ENCODE measurements around the gene GDPD5.

GRCh38 chr11:75490221-75491181 lies 35.2 kb downstream of the GDPD5 start:
- TF ChIP-seq, protein P1, sequence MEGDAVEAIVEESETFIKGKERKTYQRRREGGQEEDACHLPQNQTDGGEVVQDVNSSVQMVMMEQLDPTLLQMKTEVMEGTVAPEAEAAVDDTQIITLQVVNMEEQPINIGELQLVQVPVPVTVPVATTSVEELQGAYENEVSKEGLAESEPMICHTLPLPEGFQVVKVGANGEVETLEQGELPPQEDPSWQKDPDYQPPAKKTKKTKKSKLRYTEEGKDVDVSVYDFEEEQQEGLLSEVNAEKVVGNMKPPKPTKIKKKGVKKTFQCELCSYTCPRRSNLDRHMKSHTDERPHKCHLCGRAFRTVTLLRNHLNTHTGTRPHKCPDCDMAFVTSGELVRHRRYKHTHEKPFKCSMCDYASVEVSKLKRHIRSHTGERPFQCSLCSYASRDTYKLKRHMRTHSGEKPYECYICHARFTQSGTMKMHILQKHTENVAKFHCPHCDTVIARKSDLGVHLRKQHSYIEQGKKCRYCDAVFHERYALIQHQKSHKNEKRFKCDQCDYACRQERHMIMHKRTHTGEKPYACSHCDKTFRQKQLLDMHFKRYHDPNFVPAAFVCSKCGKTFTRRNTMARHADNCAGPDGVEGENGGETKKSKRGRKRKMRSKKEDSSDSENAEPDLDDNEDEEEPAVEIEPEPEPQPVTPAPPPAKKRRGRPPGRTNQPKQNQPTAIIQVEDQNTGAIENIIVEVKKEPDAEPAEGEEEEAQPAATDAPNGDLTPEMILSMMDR (conservative IDR thresholded peaks at IDR 0.05), result no peak
- no peak for TF ChIP-seq ZFX (IDR thresholded peaks at IDR 0.05)

Measured in C4-2B (cell line).